SK-N-SH (cell line): ENCODE measurements around the gene PLXNA4.

ENCODE experiments used
- CHD2 ChIP-seq: fragments of 150-350 bp; IDR thresholded peaks from 2 replicates; pipeline ENCODE4 v1.6.1; 2018; ENCODE audit warnings: low read length; ENCODE audit not compliant: partially characterized antibody
- EP300 ChIP-seq, 2 experiments: IDR thresholded peaks; 2 replicates each; pipeline versions ENCODE4 v1.4.0 to v1.6.1; 2012; ENCODE audit warnings: borderline replicate concordance in 1 of 2, low read depth in 1 of 2, low read length in 1 of 2
- FOXJ3 ChIP-seq: sonication (generic); formaldehyde crosslinking; IDR thresholded peaks from 2 replicates; pipeline ENCODE4 v1.5.1; 2020; ENCODE audit warnings: mild to moderate bottlenecking, missing genetic modification reagents
- SMC3 ChIP-seq: IDR thresholded peaks from 2 replicates; pipeline ENCODE4 v1.6.1; 2012; ENCODE audit warnings: low read depth, low read length, improper control_type of control experiment
- TF ChIP-seq, protein P1 (sequence below): fragments of 200-600 bp; sonication (generic); IDR thresholded peaks from 2 replicates; pipeline ENCODE4 v1.6.1; 2017; ENCODE audit warnings: antibody characterized with exemption, mild to moderate bottlenecking, moderate library complexity
- TF ChIP-seq, protein P2 (sequence below): IDR thresholded peaks from 2 replicates; pipeline ENCODE4 v1.4.0; 2012; ENCODE audit warnings: low read depth

DNA sequence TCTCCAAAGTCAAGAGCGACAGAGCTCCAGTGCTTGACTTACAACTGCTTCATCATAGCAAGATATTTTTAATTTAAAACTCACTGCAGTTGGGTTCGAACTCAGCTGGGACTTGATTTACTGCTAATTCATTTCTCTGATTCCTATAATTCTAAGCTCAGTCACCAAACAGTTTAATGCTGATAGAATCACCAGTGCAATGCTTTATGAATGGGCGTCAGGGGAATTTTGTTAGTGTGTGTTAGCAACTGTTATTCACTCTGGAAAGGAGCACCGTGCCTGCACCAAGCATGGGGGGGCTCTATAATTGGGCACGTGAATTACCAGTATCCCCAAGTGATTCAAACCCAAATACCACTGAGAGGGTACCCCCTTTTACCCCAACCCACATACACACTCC is 10.4 kb downstream of the PLXNA4 start:
- TF ChIP-seq SMC3 (no peak), EP300 (IDR thresholded peaks at IDR 0.05; ENCODE audit: borderline replicate concordance in 1 of 2, low read depth in 1 of 2, low read length in 1 of 2) (no peak), CHD2 (no peak), FOXJ3 (no peak)
- TF ChIP-seq, protein P1, sequence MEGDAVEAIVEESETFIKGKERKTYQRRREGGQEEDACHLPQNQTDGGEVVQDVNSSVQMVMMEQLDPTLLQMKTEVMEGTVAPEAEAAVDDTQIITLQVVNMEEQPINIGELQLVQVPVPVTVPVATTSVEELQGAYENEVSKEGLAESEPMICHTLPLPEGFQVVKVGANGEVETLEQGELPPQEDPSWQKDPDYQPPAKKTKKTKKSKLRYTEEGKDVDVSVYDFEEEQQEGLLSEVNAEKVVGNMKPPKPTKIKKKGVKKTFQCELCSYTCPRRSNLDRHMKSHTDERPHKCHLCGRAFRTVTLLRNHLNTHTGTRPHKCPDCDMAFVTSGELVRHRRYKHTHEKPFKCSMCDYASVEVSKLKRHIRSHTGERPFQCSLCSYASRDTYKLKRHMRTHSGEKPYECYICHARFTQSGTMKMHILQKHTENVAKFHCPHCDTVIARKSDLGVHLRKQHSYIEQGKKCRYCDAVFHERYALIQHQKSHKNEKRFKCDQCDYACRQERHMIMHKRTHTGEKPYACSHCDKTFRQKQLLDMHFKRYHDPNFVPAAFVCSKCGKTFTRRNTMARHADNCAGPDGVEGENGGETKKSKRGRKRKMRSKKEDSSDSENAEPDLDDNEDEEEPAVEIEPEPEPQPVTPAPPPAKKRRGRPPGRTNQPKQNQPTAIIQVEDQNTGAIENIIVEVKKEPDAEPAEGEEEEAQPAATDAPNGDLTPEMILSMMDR: no peak
- TF ChIP-seq, protein P2, sequence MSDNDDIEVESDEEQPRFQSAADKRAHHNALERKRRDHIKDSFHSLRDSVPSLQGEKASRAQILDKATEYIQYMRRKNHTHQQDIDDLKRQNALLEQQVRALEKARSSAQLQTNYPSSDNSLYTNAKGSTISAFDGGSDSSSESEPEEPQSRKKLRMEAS: no peak
